Prostate gland (tissue), 2 donors: ENCODE data around the gene LRRC74B. TPM values are rescaled to one million over a fixed set of nuclear protein-coding genes. Genes with fewer than 3 reads are reported as not detected.

ENCODE experiments used
- DNase-seq: peaks from one replicate; pipeline ENCODE4 v3.0.0-alpha.2; 2019; ENCODE audit warnings: low spot score
- H3K27ac ChIP-seq, 2 donors: fragments of 200-600 bp; sonication (generic); 2 replicates each; pipeline ENCODE4 v1.5.1; 2017 to 2019
- H3K27me3 ChIP-seq: fragments of 200-600 bp; sonication (generic); replicated peaks from 2 replicates; pipeline ENCODE4 v1.5.1; 2019; ENCODE audit not compliant: insufficient read depth
- H3K36me3 ChIP-seq, 2 donors: fragments of 200-600 bp; sonication (generic); 1 replicate in 1 of 2; 2 replicates in 1 of 2; pipeline versions ENCODE4 v1.5.1 to v1.8.1; 2017 to 2019
- H3K4me1 ChIP-seq: fragments of 200-600 bp; sonication (generic); replicated peaks from 2 replicates; pipeline ENCODE4 v1.5.1; 2019
- H3K4me3 ChIP-seq, 2 donors: fragments of 200-600 bp; sonication (generic); 2 replicates each; pipeline ENCODE4 v1.5.1; 2017 to 2019
- H3K9me3 ChIP-seq: fragments of 200-600 bp; sonication (generic); 2 replicates; pipeline ENCODE4 v1.5.1; 2017
- POLR2A ChIP-seq: fragments of 450-650 bp; IDR thresholded peaks from one replicate; pipeline ENCODE4 v1.6.1; 2016; ENCODE audit warnings: antibody characterized with exemption, mild to moderate bottlenecking
- POLR2AphosphoS5 ChIP-seq: sonication (generic); formaldehyde crosslinking; IDR thresholded peaks from one replicate; pipeline ENCODE4 v1.6.1; 2017; ENCODE audit warnings: antibody characterized with exemption
- WGBS: methylation state at CpG from one replicate; pipeline ENCODE4 v1.1.5; 2018; 5-methylcytosine and 5-hydroxymethylcytosine counted together
- intact Hi-C: fragments of 100-400 bp; cut with DNase I; formaldehyde crosslinking; loops from one replicate; pipeline ENCODE4 v1.14.2; 2022
- total RNA-seq, 2 donors: library from RNA; depleted of rRNA; stranded (reverse); fragments of >200 nt; gene quantifications; one replicate each; pipeline ENCODE4 v1.1.0, GENCODE V29; 2016
- TF ChIP-seq, protein P1 (sequence below), 4 experiments: fragments of 200-600 bp in 2 of 4; fragments of 450-650 bp in 2 of 4; sonication (generic) in 2 of 4; IDR thresholded peaks; 1 replicate in 3 of 4; 2 replicates in 1 of 4; pipeline ENCODE4 v1.5.1; 2016 to 2019; ENCODE audit warnings: antibody characterized with exemption in 4 of 4, mild to moderate bottlenecking in 2 of 4, moderate library complexity in 2 of 4

The LRRC74B gene
- total RNA-seq, 2 donors from 2014 or later: 0.45 TPM; not detected in 1

DNA sequence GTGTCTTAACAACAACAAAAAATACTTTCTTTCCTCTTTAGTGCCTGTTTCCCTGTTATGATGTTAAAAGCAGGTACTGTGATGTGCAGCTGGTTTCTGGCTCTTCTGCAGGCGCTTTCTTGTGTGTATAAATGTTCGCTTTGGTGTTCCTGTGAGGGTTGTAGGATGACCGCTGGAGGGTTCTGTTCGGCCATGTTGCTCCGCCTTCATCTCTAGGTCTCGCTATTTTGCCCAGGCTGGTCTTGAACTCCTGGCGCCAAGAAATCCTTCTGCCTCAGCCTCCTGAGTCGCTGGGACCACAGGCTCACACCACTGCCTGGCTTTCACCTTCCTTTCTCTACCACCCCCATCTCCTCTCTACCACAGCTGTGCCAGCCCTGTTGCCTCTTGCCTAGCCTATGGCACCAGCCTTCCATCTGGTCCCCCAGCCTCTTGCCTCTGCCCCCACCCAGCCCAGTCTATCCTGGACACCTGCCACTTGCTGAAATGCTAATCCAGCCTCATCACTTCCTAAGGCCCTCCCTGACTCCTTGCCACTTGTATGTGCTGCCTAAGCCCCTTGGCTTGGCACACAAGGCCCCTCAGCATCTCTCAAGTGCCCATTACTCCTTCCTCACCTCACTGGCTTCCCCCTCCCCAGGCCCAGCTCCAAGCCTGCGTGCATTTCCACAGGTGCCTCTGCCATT is 5.5 kb downstream of the LRRC74B start:
- intact Hi-C loops: no loop called here
- Histone ChIP-seq H3K27me3 (no peaks in the 10 kb centered on the region), H3K36me3 (no peaks in the 10 kb centered on the region), H3K9me3 (no peaks in the 10 kb centered on the region), H3K27ac (no peak overlapping the region), H3K4me1 (no peaks in the 10 kb centered on the region), H3K4me3 (no peak overlapping the region)
- 85% methylated on average over 9 of the region's 9 CpGs for WGBS
- no peak for DNase-seq
- no peak for TF ChIP-seq POLR2AphosphoS5
- no peak for TF ChIP-seq POLR2A
- TF ChIP-seq, protein P1, sequence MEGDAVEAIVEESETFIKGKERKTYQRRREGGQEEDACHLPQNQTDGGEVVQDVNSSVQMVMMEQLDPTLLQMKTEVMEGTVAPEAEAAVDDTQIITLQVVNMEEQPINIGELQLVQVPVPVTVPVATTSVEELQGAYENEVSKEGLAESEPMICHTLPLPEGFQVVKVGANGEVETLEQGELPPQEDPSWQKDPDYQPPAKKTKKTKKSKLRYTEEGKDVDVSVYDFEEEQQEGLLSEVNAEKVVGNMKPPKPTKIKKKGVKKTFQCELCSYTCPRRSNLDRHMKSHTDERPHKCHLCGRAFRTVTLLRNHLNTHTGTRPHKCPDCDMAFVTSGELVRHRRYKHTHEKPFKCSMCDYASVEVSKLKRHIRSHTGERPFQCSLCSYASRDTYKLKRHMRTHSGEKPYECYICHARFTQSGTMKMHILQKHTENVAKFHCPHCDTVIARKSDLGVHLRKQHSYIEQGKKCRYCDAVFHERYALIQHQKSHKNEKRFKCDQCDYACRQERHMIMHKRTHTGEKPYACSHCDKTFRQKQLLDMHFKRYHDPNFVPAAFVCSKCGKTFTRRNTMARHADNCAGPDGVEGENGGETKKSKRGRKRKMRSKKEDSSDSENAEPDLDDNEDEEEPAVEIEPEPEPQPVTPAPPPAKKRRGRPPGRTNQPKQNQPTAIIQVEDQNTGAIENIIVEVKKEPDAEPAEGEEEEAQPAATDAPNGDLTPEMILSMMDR (IDR thresholded peaks at IDR 0.05): no peak

DNA sequence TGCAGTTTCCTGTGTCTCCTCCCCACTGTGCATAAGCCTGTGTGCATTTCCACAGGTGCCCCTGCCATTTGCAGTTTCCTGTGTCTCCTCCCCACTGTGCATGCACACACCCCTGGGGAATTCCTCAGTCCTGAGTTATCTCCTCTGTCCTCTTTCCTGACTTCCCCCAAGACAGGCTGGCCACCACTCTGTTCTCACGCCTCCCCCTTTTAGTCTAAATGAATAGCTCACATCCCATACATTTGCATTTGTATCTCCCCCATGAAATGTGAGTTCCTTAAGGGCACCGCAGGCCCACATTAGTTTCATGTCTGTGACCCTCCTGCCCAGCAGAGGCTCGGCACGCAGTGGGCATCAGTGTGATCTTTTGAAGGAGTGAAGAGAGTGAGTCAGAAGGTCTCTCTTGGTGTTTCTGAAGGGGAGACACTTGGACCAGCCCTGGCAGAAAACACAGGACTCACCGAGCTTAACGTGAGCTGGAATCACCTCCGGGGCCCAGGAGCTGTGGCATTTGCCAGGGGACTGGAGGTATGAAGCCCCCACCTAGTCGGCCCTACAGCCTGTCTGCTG is 6.2 kb downstream of the LRRC74B start:
- TF ChIP-seq POLR2A: no peak
- no peak for TF ChIP-seq POLR2AphosphoS5
- TF ChIP-seq, protein P1 (IDR thresholded peaks at IDR 0.05): no peak
- WGBS: 56% methylated on average over 8 of the region's 8 CpGs
- no peaks in the 10 kb centered on the region for H3K9me3 ChIP-seq
- H3K36me3 ChIP-seq: no peaks in the 10 kb centered on the region
- no peak overlapping the region for H3K4me3 ChIP-seq
- intact Hi-C loops: no loop called here
- H3K27ac ChIP-seq: no peak overlapping the region
- H3K27me3 ChIP-seq: no peaks in the 10 kb centered on the region
- H3K4me1 ChIP-seq: no peaks in the 10 kb centered on the region
- no peak for DNase-seq

DNA sequence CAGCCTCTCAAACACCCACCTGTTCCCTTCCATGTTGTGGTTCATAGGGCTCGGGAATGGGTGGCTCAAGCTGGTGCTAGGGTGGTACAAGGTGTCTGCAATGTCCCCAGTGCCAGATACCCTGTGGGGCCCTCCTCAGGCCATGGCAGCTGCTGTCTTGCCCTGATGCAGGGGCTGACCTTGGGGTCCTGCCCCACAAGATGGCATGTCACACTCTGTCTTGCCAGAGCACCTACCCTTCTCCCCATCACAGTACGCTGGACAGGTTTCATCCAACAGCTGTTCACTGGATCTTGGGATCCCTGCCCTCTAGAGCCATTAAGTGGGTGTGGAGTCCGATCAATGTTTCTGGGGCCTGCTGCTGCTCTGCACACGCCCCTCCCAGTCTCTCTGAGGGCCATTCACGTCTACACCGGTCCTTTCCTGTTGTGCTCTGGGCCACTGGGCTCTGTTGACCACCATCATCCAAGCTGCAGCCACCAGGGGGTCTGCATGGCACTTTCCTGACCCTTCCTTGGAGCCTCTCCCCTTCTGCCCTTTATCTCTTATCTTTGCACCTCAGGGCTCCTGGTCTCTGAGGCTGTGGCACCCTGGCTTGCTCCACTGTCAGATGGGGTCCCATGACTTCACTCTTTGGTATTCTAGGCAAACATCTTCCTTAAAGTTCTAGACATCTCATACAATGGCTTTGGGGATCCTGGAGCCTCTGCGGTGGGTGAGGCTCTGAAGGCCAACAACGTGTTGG is 7.1 kb downstream of the LRRC74B start:
- no peaks in the 10 kb centered on the region for H3K27me3 ChIP-seq
- no peaks in the 10 kb centered on the region for H3K4me1 ChIP-seq
- TF ChIP-seq POLR2A (no peak), POLR2AphosphoS5 (no peak)
- TF ChIP-seq, protein P1 (IDR thresholded peaks at IDR 0.05): no peak
- no peaks in the 10 kb centered on the region for H3K36me3 ChIP-seq
- WGBS: 85% methylated on average over 8 of the region's 8 CpGs
- no peak for DNase-seq
- H3K9me3 ChIP-seq: no peaks in the 10 kb centered on the region
- H3K27ac ChIP-seq: no peak overlapping the region
- no peak overlapping the region for H3K4me3 ChIP-seq
- intact Hi-C loops: no loop called here

DNA sequence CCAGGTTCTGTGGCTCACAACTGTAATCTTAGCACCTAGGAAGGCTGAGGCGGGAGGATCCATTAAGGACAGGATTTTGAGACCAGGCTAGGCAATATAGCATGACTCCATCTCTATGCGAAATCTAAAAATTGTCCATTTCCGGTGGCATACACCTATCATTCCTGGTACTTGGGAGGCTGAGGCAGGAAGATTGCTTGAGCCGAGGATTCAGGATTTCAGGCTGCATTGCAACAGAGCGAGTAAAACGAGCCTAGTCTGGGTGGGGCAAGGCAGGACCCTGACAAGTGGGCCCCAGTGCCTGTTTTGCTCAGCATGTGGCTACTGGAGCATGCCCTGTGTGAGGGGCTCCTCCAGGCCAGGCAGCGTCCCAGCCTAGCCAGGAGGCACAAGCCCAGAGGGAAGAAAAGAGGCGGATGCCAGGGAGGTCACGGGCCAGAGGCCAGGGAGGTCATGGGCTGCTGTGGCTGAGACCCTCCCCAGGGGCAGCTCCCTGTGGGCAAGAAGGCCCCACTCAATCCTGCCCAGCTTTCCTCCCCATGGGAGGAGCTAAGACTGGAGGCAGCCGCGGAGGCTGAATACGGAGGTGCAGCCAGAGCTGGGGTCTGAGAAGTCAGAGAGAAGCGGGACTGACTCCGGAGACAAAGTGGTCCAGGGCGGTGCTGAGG is 8.4 kb downstream of the LRRC74B start:
- H3K9me3 ChIP-seq: no peaks in the 10 kb centered on the region
- no peak for TF ChIP-seq POLR2A
- TF ChIP-seq, protein P1 (IDR thresholded peaks at IDR 0.05): no peak
- TF ChIP-seq POLR2AphosphoS5: no peak

More for the DNA sequence above, 8.4 kb downstream of the LRRC74B start:
- Histone ChIP-seq H3K27ac (no peak overlapping the region), H3K4me3 (no peak overlapping the region), H3K36me3 (no peaks in the 10 kb centered on the region), H3K27me3 (no peaks in the 10 kb centered on the region), H3K4me1 (no peaks in the 10 kb centered on the region)
- no peak for DNase-seq
- intact Hi-C loops: no loop called here
- WGBS: 91% methylated on average over 15 of the region's 15 CpGs
